ENCODE data around the gene PPTC7. TPM values are rescaled to one million over a fixed set of nuclear protein-coding genes. Genes with fewer than 3 reads are reported as not detected.

PPTC7 gene
- total and polyA plus RNA-seq, 2 of the 13 experiments (the other 11 are each of a cell fraction or from before 2014, with no cell fraction given): 4.8 to 12.3 TPM

DNA sequence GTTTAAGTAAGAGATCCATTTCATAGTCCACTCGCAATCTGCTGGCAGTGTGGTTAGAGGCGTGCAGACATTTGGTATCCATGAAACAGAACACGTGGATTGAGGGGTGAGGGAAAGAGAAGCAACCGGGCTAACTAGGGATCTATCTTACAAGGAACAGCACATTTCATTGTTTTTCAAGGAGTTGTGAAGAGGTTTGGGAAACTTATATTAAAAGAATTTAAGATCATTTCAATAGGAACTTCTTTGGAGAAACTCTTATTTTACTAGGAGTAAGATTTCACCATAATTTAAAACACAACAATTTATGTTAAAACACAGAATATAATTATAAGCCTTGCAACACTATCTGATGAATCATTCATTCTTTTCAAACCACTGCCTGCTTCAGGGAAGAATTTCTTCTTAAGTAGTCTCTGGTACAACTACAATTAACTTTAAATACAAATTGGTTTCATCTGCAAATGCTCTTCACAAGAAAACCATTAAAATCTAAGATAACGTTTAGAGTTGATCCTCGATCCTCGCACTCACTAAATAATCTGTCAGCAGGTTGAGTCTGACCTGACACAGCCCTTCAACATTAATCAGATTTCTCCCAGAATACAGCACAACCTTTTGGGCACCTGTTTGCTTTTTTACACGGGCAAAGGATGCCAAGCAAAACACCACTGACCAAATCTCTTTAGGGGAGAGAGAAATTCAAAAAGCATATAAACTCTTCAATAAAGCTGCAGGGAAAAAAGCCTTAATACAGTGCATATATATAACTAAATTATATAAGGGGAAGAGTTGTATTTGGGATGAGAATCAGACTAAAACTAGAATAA, 27.3 kb downstream of the PPTC7 start:
- no TSS peak for BruUV-seq (replicated peaks)
- H3K79me2 ChIP-seq (ENCODE audit: insufficient read depth, low read length): peaks cover 69% of the 10 kb centered on the region
- intact Hi-C loops (cut with micrococcal nuclease; ENCODE audit: unreplicated experiment): no loop called here
- H2AFZ ChIP-seq (ENCODE audit: low read length): no peak overlapping the region
- whole genome bisulfite sequencing (ENCODE audit: low lambda C conversion rate): 96% methylated on average over 8 of the region's 8 CpGs
- no peaks in the 10 kb centered on the region for H3K9me3 ChIP-seq (ENCODE audit: low read length)
- ChIA-PET CTCF (ENCODE audit: low intra/inter-chr PET ratio, low total read pairs) (interaction anchor here (5.3 kb wide), 1 partner anchor 45 kb away, joined by 171 read pairs; no protein-coding TSS in a partner anchor), POLR2A (no interaction called here)
- no peak for TF ChIP-seq KDM5B (CRISPR knock-in tag; IDR thresholded peaks at IDR 0.05; ENCODE audit: borderline replicate concordance)
- TF ChIP-seq SOX5 (CRISPR knock-in tag; IDR thresholded peaks at IDR 0.05; ENCODE audit: borderline replicate concordance): no peak
- no peak for TF ChIP-seq SIN3B (IDR thresholded peaks at IDR 0.05; ENCODE audit: low read length)
- no peak for TF ChIP-seq ZNF850 (CRISPR knock-in tag; conservative IDR thresholded peaks at IDR 0.05)
- no peak for TF ChIP-seq GPN1 (CRISPR knock-in tag; IDR thresholded peaks at IDR 0.05; ENCODE audit: borderline replicate concordance)
- TF ChIP-seq ZFP41 (CRISPR knock-in tag; IDR thresholded peaks at IDR 0.05; ENCODE audit: borderline replicate concordance): no peak
- TF ChIP-seq, protein P1, sequence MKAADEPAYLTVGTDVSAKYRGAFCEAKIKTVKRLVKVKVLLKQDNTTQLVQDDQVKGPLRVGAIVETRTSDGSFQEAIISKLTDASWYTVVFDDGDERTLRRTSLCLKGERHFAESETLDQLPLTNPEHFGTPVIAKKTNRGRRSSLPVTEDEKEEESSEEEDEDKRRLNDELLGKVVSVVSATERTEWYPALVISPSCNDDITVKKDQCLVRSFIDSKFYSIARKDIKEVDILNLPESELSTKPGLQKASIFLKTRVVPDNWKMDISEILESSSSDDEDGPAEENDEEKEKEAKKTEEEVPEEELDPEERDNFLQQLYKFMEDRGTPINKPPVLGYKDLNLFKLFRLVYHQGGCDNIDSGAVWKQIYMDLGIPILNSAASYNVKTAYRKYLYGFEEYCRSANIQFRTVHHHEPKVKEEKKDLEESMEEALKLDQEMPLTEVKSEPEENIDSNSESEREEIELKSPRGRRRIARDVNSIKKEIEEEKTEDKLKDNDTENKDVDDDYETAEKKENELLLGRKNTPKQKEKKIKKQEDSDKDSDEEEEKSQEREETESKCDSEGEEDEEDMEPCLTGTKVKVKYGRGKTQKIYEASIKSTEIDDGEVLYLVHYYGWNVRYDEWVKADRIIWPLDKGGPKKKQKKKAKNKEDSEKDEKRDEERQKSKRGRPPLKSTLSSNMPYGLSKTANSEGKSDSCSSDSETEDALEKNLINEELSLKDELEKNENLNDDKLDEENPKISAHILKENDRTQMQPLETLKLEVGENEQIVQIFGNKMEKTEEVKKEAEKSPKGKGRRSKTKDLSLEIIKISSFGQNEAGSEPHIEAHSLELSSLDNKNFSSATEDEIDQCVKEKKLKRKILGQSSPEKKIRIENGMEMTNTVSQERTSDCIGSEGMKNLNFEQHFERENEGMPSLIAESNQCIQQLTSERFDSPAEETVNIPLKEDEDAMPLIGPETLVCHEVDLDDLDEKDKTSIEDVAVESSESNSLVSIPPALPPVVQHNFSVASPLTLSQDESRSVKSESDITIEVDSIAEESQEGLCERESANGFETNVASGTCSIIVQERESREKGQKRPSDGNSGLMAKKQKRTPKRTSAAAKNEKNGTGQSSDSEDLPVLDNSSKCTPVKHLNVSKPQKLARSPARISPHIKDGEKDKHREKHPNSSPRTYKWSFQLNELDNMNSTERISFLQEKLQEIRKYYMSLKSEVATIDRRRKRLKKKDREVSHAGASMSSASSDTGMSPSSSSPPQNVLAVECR (CRISPR knock-in tag; IDR thresholded peaks at IDR 0.05; ENCODE audit: borderline replicate concordance): no peak
- TF ChIP-seq, protein P2, sequence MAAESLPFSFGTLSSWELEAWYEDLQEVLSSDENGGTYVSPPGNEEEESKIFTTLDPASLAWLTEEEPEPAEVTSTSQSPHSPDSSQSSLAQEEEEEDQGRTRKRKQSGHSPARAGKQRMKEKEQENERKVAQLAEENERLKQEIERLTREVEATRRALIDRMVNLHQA (CRISPR knock-in tag; IDR thresholded peaks at IDR 0.05): no peak
- no peak for TF ChIP-seq ZNF468 (CRISPR knock-in tag; IDR thresholded peaks at IDR 0.05)
- no peak for TF ChIP-seq HMG20B (CRISPR knock-in tag; conservative IDR thresholded peaks at IDR 0.05)
- no peak for TF ChIP-seq XBP1 (CRISPR knock-in tag; IDR thresholded peaks at IDR 0.05)
- TF ChIP-seq SKI (IDR thresholded peaks at IDR 0.05; ENCODE audit: partially characterized antibody): no peak
- no peak for TF ChIP-seq SRY (CRISPR knock-in tag; IDR thresholded peaks at IDR 0.05)
- TF ChIP-seq NFYB (CRISPR knock-in tag; IDR thresholded peaks at IDR 0.05): no peak
- TF ChIP-seq ZFP36L1 (CRISPR knock-in tag; IDR thresholded peaks at IDR 0.05): no peak
- peaks cover 22% of the 10 kb centered on the region; the same call in 1 of the 2 replicates for H3K4me1 ChIP-seq (ENCODE audit: insufficient read depth, low read length)
- peaks cover 2 to 5% of the 10 kb centered on the region in 2 experiments; a peak in 3 of 5 replicates for H3K36me3 ChIP-seq (replicated peaks in 1 of 2; ENCODE audit: control insufficient read depth in 1 of 2, insufficient read depth in 2 of 2, low read length in 2 of 2)
- H3K4me2 ChIP-seq (ENCODE audit: low read depth, low read length): no peak overlapping the region
- no peak overlapping the region for H3K4me3 ChIP-seq (replicated peaks in 1 of 3; ENCODE audit: insufficient read depth in 1 of 3, low read depth in 2 of 3, low read length in 3 of 3)
- no peak overlapping the region for H3K9ac ChIP-seq (ENCODE audit: insufficient read depth, low read depth, low read length)
- FAIRE-seq: no peak
- H3K27ac ChIP-seq (ENCODE audit: extremely low read length, insufficient read depth, low read length): no peak overlapping the region
- no peak for DNase-seq (ENCODE audit: low spot score)
- H3K27me3 ChIP-seq (ENCODE audit: control insufficient read depth in 1 of 2, insufficient read depth in 2 of 2, low read length in 2 of 2): no peaks in the 10 kb centered on the region
- no peak for ATAC-seq
- in situ Hi-C loops (cut with HindIII; ENCODE audit: extremely low pct_ligation_motif_present, low pct_unique_long_range_greater_than_20kb): loop anchor here (5.0 kb wide), 1 partner anchor 37 kb away; no protein-coding TSS in a partner anchor
- H4K20me1 ChIP-seq (ENCODE audit: insufficient read depth, low read length): 0 out of 2 replicates have a peak, but pooled peaks cover 8% of the 10 kb centered on the region
